Left ventricle myocardium inferior (tissue), 1 donor: Measurements from ENCODE around the gene ASB1. TPM values are rescaled to one million over a fixed set of nuclear protein-coding genes. Genes with fewer than 3 reads are reported as not detected.

Experiments
- DNase-seq: peaks from one replicate; pipeline ENCODE4 v3.0.0-alpha.2; 2020
- H3K27ac ChIP-seq: fragments of 200-600 bp; replicated peaks from 2 replicates; pipeline ENCODE4 v1.8.0; 2021
- H3K27me3 ChIP-seq: fragments of 200-600 bp; 2 replicates; pipeline ENCODE4 v1.8.0; 2021; ENCODE audit warnings: low read depth
- H3K36me3 ChIP-seq: fragments of 200-600 bp; 2 replicates; pipeline ENCODE4 v1.8.0; 2021
- H3K4me1 ChIP-seq: fragments of 200-600 bp; 2 replicates; pipeline ENCODE4 v1.8.0; 2021
- H3K4me3 ChIP-seq: fragments of 200-600 bp; 2 replicates; pipeline ENCODE4 v1.8.0; 2021; ENCODE audit warnings: mild to moderate bottlenecking, moderate library complexity
- H3K9me3 ChIP-seq: fragments of 200-600 bp; replicated peaks from 2 replicates; pipeline ENCODE4 v1.8.0; 2021
- CTCF ChIP-seq: fragments of 200-600 bp; IDR thresholded peaks from 2 replicates; pipeline ENCODE4 v1.8.0; 2021; ENCODE audit warnings: antibody characterized with exemption, mild to moderate bottlenecking, borderline replicate concordance
- intact Hi-C: fragments of 100-400 bp; cut with micrococcal nuclease; formaldehyde crosslinking; loops from one replicate; pipeline ENCODE4 v1.11.0; 2022
- total RNA-seq: library from RNA; stranded (reverse); fragmentation: NEBNext Ultra II Directional; extraction: Animal tissue kit (Norgen Biotek cat#: 25700); gene quantifications from one replicate; pipeline ENCODE4 v1.2.1, GENCODE V29; 2021
- donor health status: DM: no; HTN: yes; CAD: no; lungs with severe emphysema.

The ASB1 gene
- total RNA-seq, 1 donor from 2014 or later, result 52.6 TPM

GRCh38 chr2:238462782-238463396 is 36.2 kb downstream of the ASB1 start:
- DNase-seq, result no peak
- intact Hi-C loops, result loop anchor here (5.0 kb wide), 1 partner anchor 91 kb away; no protein-coding TSS in a partner anchor
- no peaks in the 10 kb centered on the region for H3K9me3 ChIP-seq
- peaks cover 26% of the 10 kb centered on the region for H3K4me1 ChIP-seq
- H3K36me3 ChIP-seq, result no peaks in the 10 kb centered on the region
- no peak overlapping the region for H3K27ac ChIP-seq
- TF ChIP-seq CTCF, result peak; percentile 76
- no peak overlapping the region for H3K4me3 ChIP-seq
- peaks cover 3% of the 10 kb centered on the region for H3K27me3 ChIP-seq

- Histone ChIP-seq H3K36me3 (no peaks in the 10 kb centered on the region), H3K4me1 (peaks cover 11% of the 10 kb centered on the region), H3K9me3 (peaks cover 10% of the 10 kb centered on the region), H3K4me3 (no peak overlapping the region), H3K27me3 (peaks cover 3% of the 10 kb centered on the region), H3K27ac (no peak overlapping the region)
- TF ChIP-seq CTCF, result no peak
- DNase-seq, result no peak
- intact Hi-C loops, result loop anchor here (5.0 kb wide), 1 partner anchor 92 kb away; no protein-coding TSS in a partner anchor
Observed at GRCh38 chr2:238464389-238464788, 37.7 kb downstream of the ASB1 start.

GRCh38 chr2:238465487-238466242 is 38.9 kb downstream of the ASB1 start:
- no peak for DNase-seq
- intact Hi-C loops, result no loop called here
- Histone ChIP-seq H3K9me3 (peaks cover 10% of the 10 kb centered on the region), H3K27me3 (peaks cover 3% of the 10 kb centered on the region), H3K36me3 (no peaks in the 10 kb centered on the region), H3K4me3 (no peak overlapping the region), H3K27ac (no peak overlapping the region), H3K4me1 (no peaks in the 10 kb centered on the region)
- TF ChIP-seq CTCF, result no peak

- intact Hi-C loops, result no loop called here
- H3K27me3 ChIP-seq, result no peaks in the 10 kb centered on the region
- peaks cover 16% of the 10 kb centered on the region for H3K9me3 ChIP-seq
- DNase-seq, result no peak
- H3K4me1 ChIP-seq, result no peaks in the 10 kb centered on the region
- no peak overlapping the region for H3K4me3 ChIP-seq
- no peaks in the 10 kb centered on the region for H3K36me3 ChIP-seq
- TF ChIP-seq CTCF, result no peak
- no peak overlapping the region for H3K27ac ChIP-seq
Observed at GRCh38 chr2:238466243-238466756, 39.6 kb downstream of the ASB1 start.

GRCh38 chr2:238467062-238467461 is 40.3 kb downstream of the ASB1 start:
- Histone ChIP-seq H3K9me3 (peaks cover 24% of the 10 kb centered on the region), H3K27ac (no peak overlapping the region), H3K4me3 (no peak overlapping the region), H3K36me3 (no peaks in the 10 kb centered on the region), H3K27me3 (no peaks in the 10 kb centered on the region), H3K4me1 (no peaks in the 10 kb centered on the region)
- DNase-seq, result no peak
- intact Hi-C loops, result no loop called here
- TF ChIP-seq CTCF, result no peak
